Gastroesophageal sphincter (tissue), 4 donors: ENCODE results near the gene MS4A13. TPM values are rescaled to one million over a fixed set of nuclear protein-coding genes. Genes with fewer than 3 reads are reported as not detected.
"Not testable (repeated sequence)": the region's sequence is repeated elsewhere in the genome, so short reads cannot be mapped to it uniquely, and the experiment has no call there.

ENCODE experiments used
- ATAC-seq: fragments of 150-250 bp; one replicate; pipeline ENCODE4 v1.9.1; 2016; ENCODE audit warnings: mild to moderate bottlenecking, moderate library complexity
- H3K27ac ChIP-seq, 4 donors: fragments of 200-600 bp; sonication (generic) in 3 of 4; 1 replicate in 3 of 4; 2 replicates in 1 of 4; pipeline ENCODE4 v1.5.1; 2016 to 2019
- H3K27me3 ChIP-seq: fragments of 200-600 bp; sonication (generic); one replicate; pipeline ENCODE4 v1.5.1; 2019
- H3K36me3 ChIP-seq, 2 donors: fragments of 200-600 bp; sonication (generic); one replicate each; pipeline ENCODE4 v1.5.1; 2019; ENCODE audit warnings: control low read depth in 1 of 2
- H3K4me1 ChIP-seq, 3 donors: fragments of 200-600 bp; sonication (generic); 1 replicate in 2 of 3; 2 replicates in 1 of 3; pipeline ENCODE4 v1.5.1; 2016 to 2019; ENCODE audit warnings: control low read depth in 2 of 3
- H3K4me3 ChIP-seq, 2 donors: fragments of 200-600 bp; sonication (generic); one replicate each; pipeline ENCODE4 v1.5.1; 2019; ENCODE audit warnings: mild to moderate bottlenecking in 1 of 2, moderate library complexity in 1 of 2
- H3K9me3 ChIP-seq, 3 donors: fragments of 200-600 bp; sonication (generic); one replicate each; pipeline ENCODE4 v1.5.1; 2017 to 2019; ENCODE audit warnings: control low read depth in 2 of 3
- EP300 ChIP-seq: sonication (generic); formaldehyde crosslinking; IDR thresholded peaks from one replicate; pipeline ENCODE4 v1.6.1; 2017; ENCODE audit warnings: antibody characterized with exemption, mild to moderate bottlenecking
- POLR2A ChIP-seq, 2 donors: fragments of 450-650 bp; IDR thresholded peaks; one replicate each; pipeline ENCODE4 v1.6.1; 2017; ENCODE audit warnings: antibody characterized with exemption in 2 of 2, mild to moderate bottlenecking in 2 of 2, moderate library complexity in 1 of 2
- POLR2AphosphoS5 ChIP-seq: sonication (generic); formaldehyde crosslinking; IDR thresholded peaks from one replicate; pipeline ENCODE4 v1.6.1; 2017; ENCODE audit warnings: antibody characterized with exemption
- WGBS, 2 donors: methylation state at CpG; one replicate each; pipeline ENCODE4 v1.1.5; 2018; ENCODE audit warnings: low coverage in 1 of 2; 5-methylcytosine and 5-hydroxymethylcytosine counted together
- total RNA-seq, 4 donors: library from RNA; depleted of rRNA; stranded (reverse); fragments of >200 nt; gene quantifications; one replicate each; pipeline ENCODE4 v1.1.0, GENCODE V29; 2016
- TF ChIP-seq, protein P1 (sequence below), 4 experiments: fragments of 200-600 bp in 2 of 4; fragments of 450-650 bp in 2 of 4; sonication (generic) in 1 of 4; IDR thresholded peaks; one replicate each; pipeline ENCODE4 v1.5.1; 2017 to 2019; ENCODE audit warnings: antibody characterized with exemption in 4 of 4, mild to moderate bottlenecking in 2 of 4, moderate library complexity in 2 of 4

The MS4A13 gene
- total RNA-seq, 4 donors from 2014 or later: not detected

GRCh38 chr11:60500276-60500910, 14.8 kb upstream of the MS4A13 start:
- WGBS, 2 donors: 62 to 66% methylated on average over 3 of the region's 3 CpGs

GRCh38 chr11:60502221-60502775, 12.9 kb upstream of the MS4A13 start:
- H3K4me3 ChIP-seq: no peak overlapping the region
- TF ChIP-seq, protein P1, sequence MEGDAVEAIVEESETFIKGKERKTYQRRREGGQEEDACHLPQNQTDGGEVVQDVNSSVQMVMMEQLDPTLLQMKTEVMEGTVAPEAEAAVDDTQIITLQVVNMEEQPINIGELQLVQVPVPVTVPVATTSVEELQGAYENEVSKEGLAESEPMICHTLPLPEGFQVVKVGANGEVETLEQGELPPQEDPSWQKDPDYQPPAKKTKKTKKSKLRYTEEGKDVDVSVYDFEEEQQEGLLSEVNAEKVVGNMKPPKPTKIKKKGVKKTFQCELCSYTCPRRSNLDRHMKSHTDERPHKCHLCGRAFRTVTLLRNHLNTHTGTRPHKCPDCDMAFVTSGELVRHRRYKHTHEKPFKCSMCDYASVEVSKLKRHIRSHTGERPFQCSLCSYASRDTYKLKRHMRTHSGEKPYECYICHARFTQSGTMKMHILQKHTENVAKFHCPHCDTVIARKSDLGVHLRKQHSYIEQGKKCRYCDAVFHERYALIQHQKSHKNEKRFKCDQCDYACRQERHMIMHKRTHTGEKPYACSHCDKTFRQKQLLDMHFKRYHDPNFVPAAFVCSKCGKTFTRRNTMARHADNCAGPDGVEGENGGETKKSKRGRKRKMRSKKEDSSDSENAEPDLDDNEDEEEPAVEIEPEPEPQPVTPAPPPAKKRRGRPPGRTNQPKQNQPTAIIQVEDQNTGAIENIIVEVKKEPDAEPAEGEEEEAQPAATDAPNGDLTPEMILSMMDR (IDR thresholded peaks at IDR 0.05): no peak
- TF ChIP-seq POLR2A (IDR thresholded peaks at IDR 0.05) (no peak), EP300 (no peak), POLR2AphosphoS5 (no peak)
- H3K36me3 ChIP-seq: no peaks in the 10 kb centered on the region
- no peaks in the 10 kb centered on the region for H3K9me3 ChIP-seq
- no peak for ATAC-seq
- WGBS, 2 donors: 48 to 69% methylated on average over 3 of the region's 3 CpGs
- no peaks in the 10 kb centered on the region for H3K4me1 ChIP-seq
- no peak overlapping the region for H3K27ac ChIP-seq
- H3K27me3 ChIP-seq: no peaks in the 10 kb centered on the region

More at GRCh38 chr11:60500276-60500910, 14.8 kb upstream of the MS4A13 start:
- no peak for ATAC-seq
- H3K27me3 ChIP-seq: no peaks in the 10 kb centered on the region
- no peaks in the 10 kb centered on the region for H3K9me3 ChIP-seq
- TF ChIP-seq, protein P1 (IDR thresholded peaks at IDR 0.05): no peak
- no peak for TF ChIP-seq POLR2A (IDR thresholded peaks at IDR 0.05)
- H3K4me3 ChIP-seq: no peak overlapping the region
- H3K36me3 ChIP-seq: no peaks in the 10 kb centered on the region
- H3K4me1 ChIP-seq: no peaks in the 10 kb centered on the region
- no peak overlapping the region for H3K27ac ChIP-seq

DNA sequence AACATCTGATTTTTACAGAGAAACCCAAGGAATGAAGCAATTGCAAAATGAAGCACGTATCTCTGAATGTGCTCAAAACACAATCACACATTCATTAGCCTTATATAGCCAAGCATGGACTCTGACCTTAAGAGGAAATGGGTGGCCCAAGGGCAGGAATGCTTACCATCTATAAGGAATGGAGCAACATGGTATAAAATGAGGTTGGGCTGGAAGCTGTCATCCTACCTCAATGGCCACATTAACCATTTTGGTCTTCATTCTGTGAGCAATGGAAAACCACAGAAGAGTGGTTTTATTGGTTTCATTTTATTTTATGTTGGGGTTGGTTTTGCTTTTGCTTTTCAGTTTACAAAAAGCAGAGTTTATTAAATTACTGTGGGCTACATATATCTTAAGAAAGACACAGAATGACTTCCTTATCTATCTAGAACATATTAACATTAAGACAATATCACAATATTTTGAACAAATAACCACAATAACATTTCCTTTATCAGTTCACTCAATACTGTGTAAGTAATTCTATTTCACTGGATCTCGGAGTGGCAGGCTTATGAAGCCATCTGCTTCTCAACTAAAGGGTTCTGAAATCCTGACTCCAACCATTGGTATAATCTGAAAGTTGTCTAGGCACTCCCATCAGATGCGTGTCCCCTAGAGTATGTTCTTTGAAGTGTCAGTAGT, 10.8 kb upstream of the MS4A13 start:
- Histone ChIP-seq H3K27me3 (no peaks in the 10 kb centered on the region), H3K9me3 (no peaks in the 10 kb centered on the region), H3K36me3 (no peaks in the 10 kb centered on the region), H3K4me1 (no peaks in the 10 kb centered on the region), H3K4me3 (no peak overlapping the region), H3K27ac (no peak overlapping the region)
- no peak for ATAC-seq
- 80 to 85% methylated on average over 3 of the region's 3 CpGs for WGBS, 2 donors
- TF ChIP-seq POLR2AphosphoS5 (no peak), POLR2A (IDR thresholded peaks at IDR 0.05) (no peak), EP300 (no peak)
- TF ChIP-seq, protein P1 (IDR thresholded peaks at IDR 0.05): no peak

- no CpG with 5 or more reads among the region's 15 CpGs for WGBS, 2 donors
- not testable (repeated sequence) for H3K9me3 ChIP-seq, ATAC-seq
Observed at GRCh38 chr11:60509609-60510008, 5.6 kb upstream of the MS4A13 start.

DNA sequence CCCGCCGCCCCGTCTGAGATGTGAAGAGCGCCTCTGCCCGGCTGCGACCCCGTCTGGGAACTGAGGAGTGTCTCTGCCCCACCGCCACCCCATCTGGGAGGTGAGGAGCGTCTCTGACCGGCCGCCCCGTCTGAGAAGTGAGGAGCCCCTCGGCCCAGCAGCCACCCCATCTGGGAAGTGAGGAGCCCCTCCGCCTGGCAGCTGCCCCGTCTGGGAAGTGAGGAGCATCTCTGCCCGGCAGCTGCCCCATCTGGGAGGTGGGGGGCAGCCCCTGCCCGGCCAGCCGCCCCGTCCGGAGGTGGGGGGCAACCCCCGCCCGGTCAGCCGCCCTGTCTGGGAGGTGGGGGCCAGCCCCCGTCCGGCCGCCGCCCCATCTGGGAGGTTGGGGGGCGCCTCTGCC, 5.0 kb upstream of the MS4A13 start:
- not testable (repeated sequence) for H3K36me3 ChIP-seq, H3K27ac ChIP-seq, H3K27me3 ChIP-seq, H3K9me3 ChIP-seq, H3K4me3 ChIP-seq, H3K4me1 ChIP-seq, ATAC-seq
- WGBS, 2 donors: no CpG with 5 or more reads among the region's 28 CpGs

More at GRCh38 chr11:60509609-60510008, 5.6 kb upstream of the MS4A13 start:
- not testable (repeated sequence) for H3K36me3 ChIP-seq, H3K4me1 ChIP-seq, H3K27me3 ChIP-seq, H3K4me3 ChIP-seq, H3K27ac ChIP-seq

GRCh38 chr11:60511393-60511792, 3.8 kb upstream of the MS4A13 start:
- H3K4me1 ChIP-seq: no peaks in the 10 kb centered on the region
- no peak for ATAC-seq
- H3K9me3 ChIP-seq: no peaks in the 10 kb centered on the region
- H3K27ac ChIP-seq: no peak overlapping the region
- H3K36me3 ChIP-seq: no peaks in the 10 kb centered on the region
- H3K27me3 ChIP-seq: no peaks in the 10 kb centered on the region
- no peak overlapping the region for H3K4me3 ChIP-seq
- TF ChIP-seq POLR2A (IDR thresholded peaks at IDR 0.05) (no peak), EP300 (no peak), POLR2AphosphoS5 (no peak)
- TF ChIP-seq, protein P1 (IDR thresholded peaks at IDR 0.05): no peak
- 57 to 59% methylated on average over 6 of the region's 6 CpGs for WGBS, 2 donors
